IMR-90 (cell line): Measurements from ENCODE around the gene RAPSN. TPM values are rescaled to one million over a fixed set of nuclear protein-coding genes. Genes with fewer than 3 reads are reported as not detected.
A peak's percentile ranks its signal among the peaks of the same experiment; 100 is the strongest.

Experiments
- ATAC-seq: fragments of 200-7000 bp; cut with Tn5 transposase; 2 replicates; pipeline ENCODE4 v1.9.1; 2020; ENCODE audit warnings: low read depth, mild to moderate bottlenecking, moderate library complexity
- BruUV-seq: library from RNA; stranded (reverse); fragments of 400-500 nt; replicated peaks from 2 replicates; lab custom pipeline; 2021; lab: Mats Ljungman, UMichigan
- CTCF ChIA-PET: fragments of 300-600 bp; formaldehyde crosslinking; extraction: SDS; loops from one replicate; lab custom pipeline; 2021; ENCODE audit warnings: antibody characterized with exemption; lab: Yijun Ruan, JAX
- POLR2A ChIA-PET: fragments of 300-600 bp; sonication (Branson Sonifier 250); formaldehyde crosslinking; loops from one replicate; lab custom pipeline; 2022; ENCODE audit warnings: antibody characterized with exemption; ENCODE audit not compliant: unreplicated experiment; lab: Charles Lee
- DNase-seq: peaks from one replicate; pipeline ENCODE4 v3.0.0; 2013
- H2AFZ ChIP-seq: replicated peaks from 2 replicates; pipeline ENCODE3; 2013; ENCODE audit warnings: low read length, mild to moderate bottlenecking; ENCODE audit not compliant: poor library complexity
- H2AK5ac ChIP-seq: 2 replicates; pipeline ENCODE4 v1.6.1; 2013; ENCODE audit warnings: low read depth, low read length, inconsistent platforms
- H2AK9ac ChIP-seq: replicated peaks from 2 replicates; pipeline ENCODE3; 2013; ENCODE audit warnings: mild to moderate bottlenecking, low read depth, low read length, moderate library complexity; ENCODE audit not compliant: poor library complexity
- H2BK120ac ChIP-seq: 2 replicates; pipeline ENCODE4 v1.6.1; 2013; ENCODE audit warnings: low read depth, low read length, inconsistent platforms
- H2BK15ac ChIP-seq: 3 replicates; pipeline ENCODE4 v1.6.1; 2013; ENCODE audit warnings: low read depth, low read length, inconsistent platforms
- H2BK20ac ChIP-seq: 2 replicates; pipeline ENCODE4 v1.6.1; 2013; ENCODE audit warnings: low read depth, mild to moderate bottlenecking, inconsistent platforms, low read length, moderate library complexity
- H2BK5ac ChIP-seq: 2 replicates; pipeline ENCODE4 v1.6.1; 2013; ENCODE audit warnings: mild to moderate bottlenecking, low read depth, low read length, inconsistent platforms; ENCODE audit not compliant: poor library complexity, severe bottlenecking
- H3K14ac ChIP-seq: replicated peaks from 2 replicates; pipeline ENCODE4 v1.6.1; 2013; ENCODE audit warnings: low read depth, low read length, inconsistent platforms
- H3K18ac ChIP-seq: 2 replicates; pipeline ENCODE4 v1.6.1; 2013; ENCODE audit warnings: low read depth, low read length, control low read depth
- H3K23ac ChIP-seq: 2 replicates; pipeline ENCODE4 v1.6.1; 2013; ENCODE audit warnings: low read depth, low read length, inconsistent platforms
- H3K27ac ChIP-seq: 2 replicates; pipeline ENCODE4 v1.5.1; 2013; ENCODE audit warnings: mild to moderate bottlenecking, control low read depth, low read length; ENCODE audit not compliant: insufficient read depth
- H3K27me3 ChIP-seq: 2 replicates; pipeline ENCODE4 v1.6.1; 2013; ENCODE audit warnings: low read length; ENCODE audit not compliant: control insufficient read depth, insufficient read depth
- H3K36me3 ChIP-seq: 2 replicates; pipeline ENCODE4 v1.6.1; 2013; ENCODE audit warnings: low read length, mixed read lengths; ENCODE audit not compliant: control insufficient read depth, insufficient read depth
- H3K4ac ChIP-seq: 2 replicates; pipeline ENCODE4 v1.6.1; 2013; ENCODE audit warnings: low read depth, low read length, inconsistent platforms
- H3K4me1 ChIP-seq: 2 replicates; pipeline ENCODE4 v1.6.1; 2013; ENCODE audit warnings: low read length, mixed read lengths; ENCODE audit not compliant: control insufficient read depth, insufficient read depth
- H3K4me2 ChIP-seq: 2 replicates; pipeline ENCODE4 v1.6.1; 2013; ENCODE audit warnings: low read depth, mild to moderate bottlenecking, control low read depth, low read length, moderate library complexity
- H3K4me3 ChIP-seq: 2 replicates; pipeline ENCODE4 v1.5.1; 2013; ENCODE audit warnings: low read depth, mild to moderate bottlenecking, control low read depth, low read length, moderate library complexity; ENCODE audit not compliant: insufficient read depth
- H3K56ac ChIP-seq: 2 replicates; pipeline ENCODE4 v1.6.1; 2013; ENCODE audit warnings: low read length, inconsistent platforms; ENCODE audit not compliant: insufficient read depth; ENCODE audit errors: extremely low read depth
- H3K79me1 ChIP-seq, 2 experiments: 2 replicates each; pipeline ENCODE4 v1.6.1; 2013; ENCODE audit warnings: low read length in 2 of 2, inconsistent platforms in 1 of 2, low read depth in 1 of 2
- H3K9ac ChIP-seq: 2 replicates; pipeline ENCODE4 v1.6.1; 2013; ENCODE audit warnings: low read depth, low read length, control low read depth
- H3K9me1 ChIP-seq: 2 replicates; pipeline ENCODE4 v1.6.1; 2013; ENCODE audit warnings: low read length, inconsistent platforms; ENCODE audit not compliant: insufficient read depth
- H3K9me3 ChIP-seq: 2 replicates; pipeline ENCODE4 v1.6.1; 2013; ENCODE audit warnings: low read length; ENCODE audit not compliant: control insufficient read depth, insufficient read depth
- H4K20me1 ChIP-seq: 2 replicates; pipeline ENCODE4 v1.6.1; 2013; ENCODE audit warnings: low read length, inconsistent platforms; ENCODE audit not compliant: insufficient read depth
- H4K5ac ChIP-seq: 2 replicates; pipeline ENCODE4 v1.6.1; 2013; ENCODE audit warnings: mild to moderate bottlenecking, low read depth, low read length, control low read depth
- H4K8ac ChIP-seq, 2 experiments: 2 replicates each; pipeline ENCODE4 v1.6.1; 2013; ENCODE audit warnings: low read depth in 2 of 2, low read length in 2 of 2, control low read depth in 1 of 2, inconsistent platforms in 1 of 2
- H4K91ac ChIP-seq: 2 replicates; pipeline ENCODE4 v1.6.1; 2013; ENCODE audit warnings: low read depth, low read length, inconsistent platforms; ENCODE audit not compliant: insufficient read depth
- CEBPB ChIP-seq: IDR thresholded peaks from 2 replicates; pipeline ENCODE4 v1.6.1; 2012; ENCODE audit warnings: low read depth, low read length, improper control_type of control experiment
- FOS ChIP-seq: fragments of 150-350 bp; IDR thresholded peaks from 2 replicates; pipeline ENCODE4 v1.6.1; 2016; ENCODE audit warnings: low read depth, low read length
- MAFK ChIP-seq: IDR thresholded peaks from 2 replicates; pipeline ENCODE4 v1.6.1; 2012; ENCODE audit warnings: low read depth, low read length, improper control_type of control experiment
- NFE2L2 ChIP-seq: fragments of 150-350 bp; IDR thresholded peaks from 2 replicates; pipeline ENCODE4 v1.6.1; 2016; ENCODE audit warnings: low read depth, mild to moderate bottlenecking, low read length
- RCOR1 ChIP-seq: IDR thresholded peaks from 2 replicates; pipeline ENCODE4 v1.6.1; 2012; ENCODE audit warnings: mild to moderate bottlenecking, low read length, improper control_type of control experiment; ENCODE audit not compliant: insufficient replicate concordance
- RFX5 ChIP-seq: IDR thresholded peaks from 2 replicates; pipeline ENCODE4 v1.8.0; 2012; ENCODE audit warnings: low read depth, mild to moderate bottlenecking, low read length, moderate library complexity
- SMC3 ChIP-seq: fragments of 150-350 bp; IDR thresholded peaks from 2 replicates; pipeline ENCODE4 v1.6.1; 2016; ENCODE audit warnings: low read depth, mild to moderate bottlenecking, antibody characterized with exemption, low read length, moderate library complexity
- WGBS, 2 experiments: methylation state at CpG; one replicate each; pipeline versions ENCODE4 v1.1.5 to v1.1.7; 2013; ENCODE audit warnings: missing lambda C conversion rate in 2 of 2; ENCODE audit not compliant: insufficient read length in 1 of 2; ENCODE audit errors: extremely low coverage in 2 of 2; 5-methylcytosine and 5-hydroxymethylcytosine counted together
- dilution Hi-C: fragments of 300-500 bp; cut with HindIII; formaldehyde crosslinking; loops from one replicate; pipeline ENCODE4 v1.14.3; 2018; ENCODE audit warnings: low sequenced_read_pairs; ENCODE audit not compliant: unreplicated experiment
- in situ Hi-C: fragments of 300-500 bp; cut with MboI; formaldehyde crosslinking; loops from 3 replicates; pipeline ENCODE4 v1.14.3; 2019; ENCODE audit warnings: low sequenced_read_pairs, inconsistent platforms, mixed read lengths
- intact Hi-C: fragments of 100-400 bp; cut with micrococcal nuclease; formaldehyde crosslinking; loops from 2 replicates; pipeline ENCODE4 v1.10.0; 2022
- polyA plus RNA-seq, 3 experiments: library from polyadenylated mRNA; depleted of rRNA; stranded (reverse); fragments of >200 nt; gene quantifications; 2 replicates each; pipeline ENCODE4 v1.2.3, GENCODE V29; 2012; ENCODE audit warnings: low replicate concordance in 1 of 3
- total RNA-seq: library from RNA; depleted of rRNA; stranded (reverse); fragments of >200 nt; gene quantifications from 2 replicates; pipeline ENCODE4 v1.2.3, GENCODE V29; 2012
- TF ChIP-seq, protein P1 (sequence below): fragments of 150-350 bp; IDR thresholded peaks from 2 replicates; pipeline ENCODE4 v1.6.1; 2016; ENCODE audit warnings: low read depth, mild to moderate bottlenecking, low read length, moderate library complexity, borderline replicate concordance
- TF ChIP-seq, protein P2 (sequence below): fragments of 150-350 bp; IDR thresholded peaks from 2 replicates; pipeline ENCODE4 v1.6.1; 2017; ENCODE audit warnings: mild to moderate bottlenecking, antibody characterized with exemption, low read length, low read depth

Gene RAPSN
- total and polyA plus RNA-seq, 2 of the 4 experiments (the other 2 are of a cell fraction): 0.03 TPM; not detected in 1

DNA sequence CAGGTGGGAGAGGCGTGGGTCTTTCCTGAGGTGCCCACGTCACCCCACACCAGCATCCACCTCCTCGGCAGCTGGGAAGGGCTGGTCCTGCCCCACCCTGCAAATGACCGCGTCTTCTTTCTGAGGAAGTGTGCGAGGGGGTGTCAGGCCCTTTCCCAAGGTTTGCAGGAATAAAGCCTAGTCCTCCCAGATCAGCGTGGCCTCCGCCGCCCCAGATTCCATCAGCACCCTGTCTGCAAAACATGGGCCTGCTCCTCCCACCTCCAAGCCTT is 55.0 kb downstream of the RAPSN start:
- H3K27ac ChIP-seq: no peak overlapping the region
- ATAC-seq: no peak
- WGBS, 2 experiments: 87% methylated on average over 7 of the region's 9 CpGs; no CpG with 5 or more reads in 1 of the 2 experiments

More for the DNA sequence above, 55.0 kb downstream of the RAPSN start:
- peak overlapping the region; percentile 87 for H2AFZ ChIP-seq
- no peaks in the 10 kb centered on the region for H3K9me3 ChIP-seq
- H3K4me3 ChIP-seq: no peak overlapping the region
- H2BK120ac ChIP-seq: peak overlapping the region; percentile 84
- peak overlapping the region; percentile 93; the same call in 1 of the 2 replicates for H2AK5ac ChIP-seq
- H3K4me1 ChIP-seq: peaks cover 9% of the 10 kb centered on the region
- no peak overlapping the region for H3K56ac ChIP-seq
- H3K4ac ChIP-seq: peak overlapping the region; percentile 90; the same call in 1 of the 2 replicates
- no peak overlapping the region for H3K9ac ChIP-seq
- peak overlapping the region; percentile 77 for H2AK9ac ChIP-seq
- peak overlapping the region; percentile 61 to 91; a peak in 2 of 4 replicates for H4K8ac ChIP-seq
- intact Hi-C loops (no loop called here), in situ Hi-C loops (no loop called here), dilution Hi-C loops (no loop called here)
- H2BK5ac ChIP-seq: peak overlapping the region; percentile 33
- ChIA-PET POLR2A (no interaction called here), CTCF (interaction anchor here (1.3 kb wide), 1 partner anchor 20 kb away, joined by 3 read pairs; no protein-coding TSS in a partner anchor)
- peak overlapping the region; percentile 38 for H4K5ac ChIP-seq
- H3K23ac ChIP-seq: peak overlapping the region; percentile 63; the same call in 1 of the 2 replicates
- no peaks in the 10 kb centered on the region for H4K20me1 ChIP-seq
- TF ChIP-seq, protein P1, sequence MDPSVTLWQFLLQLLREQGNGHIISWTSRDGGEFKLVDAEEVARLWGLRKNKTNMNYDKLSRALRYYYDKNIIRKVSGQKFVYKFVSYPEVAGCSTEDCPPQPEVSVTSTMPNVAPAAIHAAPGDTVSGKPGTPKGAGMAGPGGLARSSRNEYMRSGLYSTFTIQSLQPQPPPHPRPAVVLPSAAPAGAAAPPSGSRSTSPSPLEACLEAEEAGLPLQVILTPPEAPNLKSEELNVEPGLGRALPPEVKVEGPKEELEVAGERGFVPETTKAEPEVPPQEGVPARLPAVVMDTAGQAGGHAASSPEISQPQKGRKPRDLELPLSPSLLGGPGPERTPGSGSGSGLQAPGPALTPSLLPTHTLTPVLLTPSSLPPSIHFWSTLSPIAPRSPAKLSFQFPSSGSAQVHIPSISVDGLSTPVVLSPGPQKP: no peak
- TF ChIP-seq CEBPB: no peak
- TF ChIP-seq FOS: no peak
- no peak for TF ChIP-seq RFX5
- TF ChIP-seq, protein P2, sequence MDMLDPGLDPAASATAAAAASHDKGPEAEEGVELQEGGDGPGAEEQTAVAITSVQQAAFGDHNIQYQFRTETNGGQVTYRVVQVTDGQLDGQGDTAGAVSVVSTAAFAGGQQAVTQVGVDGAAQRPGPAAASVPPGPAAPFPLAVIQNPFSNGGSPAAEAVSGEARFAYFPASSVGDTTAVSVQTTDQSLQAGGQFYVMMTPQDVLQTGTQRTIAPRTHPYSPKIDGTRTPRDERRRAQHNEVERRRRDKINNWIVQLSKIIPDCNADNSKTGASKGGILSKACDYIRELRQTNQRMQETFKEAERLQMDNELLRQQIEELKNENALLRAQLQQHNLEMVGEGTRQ: no peak
- TF ChIP-seq MAFK: no peak
- no peak for TF ChIP-seq RCOR1
- no peak for TF ChIP-seq NFE2L2
- TF ChIP-seq SMC3: no peak
- no peak overlapping the region for H3K4me2 ChIP-seq
- peak overlapping the region; percentile 58; the same call in 1 of the 2 replicates for H4K91ac ChIP-seq
- H2BK20ac ChIP-seq: no peak overlapping the region
- H3K79me1 ChIP-seq: no peaks in the 10 kb centered on the region
- peak overlapping the region; percentile 85; the same call in 1 of the 2 replicates for H3K14ac ChIP-seq
- peaks cover 6% of the 10 kb centered on the region for H3K9me1 ChIP-seq
- no peak overlapping the region for H3K18ac ChIP-seq
- H2BK15ac ChIP-seq: no peak overlapping the region; the same call in 2 of the 3 replicates
- no peak for DNase-seq
- no TSS peak for BruUV-seq
- no peaks in the 10 kb centered on the region for H3K27me3 ChIP-seq
- H3K36me3 ChIP-seq: no peaks in the 10 kb centered on the region
